NCI-H1105 treated with DMSO at 0.1 percent for 48 hours (cell line): ENCODE measurements around the gene LRRC45.

Experiments used
- DNase-seq: peaks from one replicate; lab custom pipeline; 2025; lab: John Stamatoyannopoulos, UW

LRRC45 gene

DNA sequence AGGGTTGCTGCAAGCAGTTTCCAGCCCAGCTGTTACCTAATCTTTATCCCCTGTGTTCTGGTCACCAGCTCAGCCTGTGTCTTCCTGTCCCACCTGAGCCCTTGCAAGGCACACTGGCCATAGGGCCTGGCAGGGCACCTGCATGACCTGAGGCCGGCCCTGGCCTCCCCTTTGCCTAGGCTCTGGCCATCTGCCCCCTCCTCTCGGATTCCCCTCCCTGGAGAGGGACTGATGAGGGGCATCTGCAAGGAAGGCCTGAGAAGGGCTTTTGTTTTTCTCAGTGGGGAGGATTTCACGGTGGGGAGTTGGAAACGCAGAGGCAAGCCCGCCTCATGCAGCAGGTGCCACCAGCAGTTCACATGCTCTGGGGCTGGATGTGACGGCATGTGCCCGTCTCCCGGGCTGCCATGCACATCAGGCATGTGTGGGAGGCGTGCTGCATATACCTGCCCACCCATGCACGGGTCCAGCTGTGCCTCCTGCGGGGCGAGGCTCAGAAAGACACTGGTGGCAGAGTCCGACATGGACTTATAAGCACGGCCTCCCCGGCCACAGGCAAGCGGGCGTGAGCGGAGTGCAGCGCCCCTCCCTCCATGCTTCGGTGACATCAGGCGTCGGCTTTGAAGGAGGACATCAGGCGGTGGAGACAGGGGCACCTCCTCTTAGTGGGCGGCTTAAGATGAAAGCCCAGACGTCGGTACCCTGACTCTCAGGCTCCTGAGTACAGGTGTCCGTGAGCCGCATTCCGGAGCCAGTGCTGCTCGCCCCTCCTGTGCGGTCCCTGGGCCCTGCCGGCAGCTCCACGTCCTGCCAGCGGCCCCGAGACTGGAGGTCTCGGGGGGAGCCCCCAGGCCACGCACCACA is 29.1 kb upstream of the LRRC45 start:
- DNase-seq = no peak

DNA sequence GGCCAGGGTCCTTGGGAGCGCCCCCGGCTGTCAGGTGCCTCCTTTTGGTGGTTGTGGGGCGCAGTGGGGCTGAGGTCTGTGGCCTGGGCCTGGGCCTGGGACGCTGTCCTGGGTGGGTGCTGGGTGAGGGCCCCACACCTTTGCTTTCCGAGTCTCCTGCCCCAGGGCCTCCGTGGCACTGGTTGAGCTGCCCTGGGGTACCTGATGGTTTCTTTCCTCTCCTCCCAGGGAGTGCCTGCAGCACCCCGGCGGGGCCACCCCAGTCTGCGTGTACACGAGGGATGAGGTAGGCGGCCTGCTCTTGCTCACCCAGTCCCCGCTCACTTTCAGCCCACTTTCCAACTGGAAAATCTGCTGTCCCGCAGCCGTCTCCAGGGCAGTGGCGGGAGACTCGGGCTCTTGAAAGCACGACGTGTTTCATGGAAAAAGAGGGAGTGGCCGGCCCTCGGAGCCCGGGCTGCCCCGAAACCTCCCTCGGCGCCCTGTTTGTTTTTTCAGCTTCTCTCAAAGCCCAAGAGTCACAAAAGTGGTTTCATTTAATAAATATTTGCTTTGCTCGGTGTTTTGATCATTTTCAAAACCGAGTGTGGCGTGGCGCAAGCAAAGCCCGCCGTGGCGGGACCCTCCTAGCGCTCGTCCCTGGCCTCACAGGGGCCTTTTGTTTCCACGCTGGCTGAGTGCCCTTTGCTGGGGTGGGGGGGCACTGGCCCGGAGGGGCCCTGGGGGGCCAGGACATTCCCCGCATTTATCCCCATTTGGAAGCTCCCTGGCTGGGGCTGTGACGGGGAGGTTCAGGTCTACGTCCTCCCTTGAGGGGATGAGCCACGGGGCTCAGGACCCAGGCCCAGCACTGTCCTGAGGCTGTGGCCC is 28.3 kb upstream of the LRRC45 start:
- no peak for DNase-seq

DNA sequence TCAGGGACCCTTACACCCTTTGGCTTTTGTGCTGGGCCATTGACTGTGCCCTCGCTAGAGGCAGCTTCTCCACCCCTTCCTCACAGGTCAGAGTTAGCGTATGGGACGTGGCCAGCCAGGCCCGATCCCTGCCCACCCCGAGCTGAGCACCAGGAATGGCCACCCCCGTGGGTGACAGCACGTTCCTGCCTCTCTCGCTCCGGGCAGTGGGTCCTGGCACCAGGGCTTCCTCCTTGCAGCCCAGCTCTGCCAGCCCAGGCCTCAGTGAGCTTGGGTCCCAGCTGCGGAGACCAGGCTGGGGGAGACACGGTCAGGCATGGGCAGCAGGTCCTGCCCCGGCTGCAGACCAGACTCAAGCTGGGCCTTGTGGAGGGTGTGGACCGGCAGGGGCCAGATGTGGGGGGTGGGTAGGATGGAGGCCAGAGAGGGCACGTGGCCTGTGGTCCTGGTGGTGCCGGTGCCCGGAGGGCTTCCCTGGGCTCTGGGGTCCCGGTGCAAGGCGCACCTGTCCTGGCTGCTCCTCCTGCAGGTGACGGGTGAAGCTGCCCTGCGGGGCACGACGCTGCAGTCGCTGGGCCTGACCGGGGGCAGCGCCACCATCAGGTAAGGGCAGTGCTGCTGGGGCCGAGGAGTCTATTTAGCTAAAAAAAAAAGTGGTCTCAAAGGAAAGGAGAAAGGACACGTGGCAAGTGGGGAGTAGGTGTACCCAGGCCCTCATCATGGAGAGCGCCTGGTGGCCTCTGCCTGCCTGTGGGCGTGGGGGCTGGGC is 27.5 kb upstream of the LRRC45 start:
- DNase-seq = no peak

DNA sequence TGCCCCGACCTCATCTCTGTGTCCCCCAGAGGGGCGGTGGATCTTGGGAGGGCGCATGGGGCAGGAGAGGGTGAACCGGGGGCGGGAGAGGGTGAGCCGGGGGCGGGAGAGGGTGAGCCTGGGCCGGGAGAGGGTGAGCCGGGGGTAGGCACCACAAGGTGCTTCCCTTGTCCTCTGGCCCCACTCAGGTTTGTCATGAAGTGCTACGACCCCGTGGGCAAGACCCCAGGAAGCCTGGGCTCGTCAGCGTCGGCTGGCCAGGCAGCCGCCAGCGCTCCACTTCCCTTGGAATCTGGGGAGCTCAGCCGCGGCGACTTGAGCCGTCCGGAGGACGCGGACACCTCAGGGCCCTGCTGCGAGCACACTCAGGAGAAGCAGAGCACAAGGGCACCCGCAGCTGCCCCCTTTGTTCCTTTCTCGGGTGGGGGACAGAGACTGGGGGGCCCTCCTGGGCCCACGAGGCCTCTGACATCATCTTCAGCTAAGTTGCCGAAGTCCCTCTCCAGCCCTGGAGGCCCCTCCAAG is 26.8 kb upstream of the LRRC45 start:
- no peak for DNase-seq

DNA sequence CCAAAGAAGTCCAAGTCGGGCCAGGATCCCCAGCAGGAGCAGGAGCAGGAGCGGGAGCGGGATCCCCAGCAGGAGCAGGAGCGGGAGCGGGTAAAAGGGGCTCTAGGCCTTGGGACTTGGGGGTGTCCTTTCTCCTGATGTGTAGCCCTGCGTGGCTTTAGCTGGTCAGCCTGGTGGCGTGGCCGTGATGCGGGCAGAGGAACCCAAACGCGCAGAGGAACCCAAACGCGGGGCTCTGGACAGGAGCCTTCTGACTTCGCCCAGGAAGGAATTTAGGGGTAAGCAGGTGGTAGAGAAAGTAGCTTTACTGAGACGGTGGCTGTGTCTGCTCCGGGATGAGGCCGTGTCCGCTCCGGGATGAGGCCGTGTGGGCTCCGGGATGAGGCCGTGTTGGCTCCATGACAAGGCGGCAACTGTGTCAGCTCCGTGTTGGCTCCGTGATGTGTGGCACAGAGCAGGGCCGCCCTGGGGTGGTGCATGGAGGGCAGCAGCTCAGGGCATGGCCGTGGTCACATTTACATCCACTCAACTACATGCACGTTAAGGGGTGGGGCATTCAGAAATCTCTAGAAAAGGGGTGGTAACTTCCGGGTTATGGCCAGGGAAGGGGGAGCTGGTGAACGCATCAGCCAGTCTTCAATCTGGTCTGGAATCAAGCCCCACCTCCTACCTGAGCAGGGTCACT is 26.2 kb upstream of the LRRC45 start:
- no peak for DNase-seq

DNA sequence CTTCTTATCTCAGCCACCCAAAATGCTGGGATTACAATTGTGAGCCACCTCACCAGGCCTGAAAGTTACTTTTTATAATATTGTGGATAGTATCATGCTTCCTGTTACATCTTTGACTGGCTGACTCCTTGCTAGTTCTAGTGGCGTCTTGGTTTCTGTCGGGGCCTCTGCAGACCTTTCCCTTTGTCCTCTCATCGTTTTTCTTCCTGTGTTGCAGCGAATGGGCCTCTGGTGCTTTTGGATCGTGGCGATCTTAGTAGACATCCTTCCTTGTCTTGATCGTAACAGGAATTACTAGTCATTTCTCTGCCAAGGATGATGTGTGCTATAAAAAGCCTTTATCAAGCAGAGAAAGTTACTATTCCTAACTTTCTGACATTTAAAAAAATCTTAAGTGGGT is 24.9 kb upstream of the LRRC45 start:
- no peak for DNase-seq

DNA sequence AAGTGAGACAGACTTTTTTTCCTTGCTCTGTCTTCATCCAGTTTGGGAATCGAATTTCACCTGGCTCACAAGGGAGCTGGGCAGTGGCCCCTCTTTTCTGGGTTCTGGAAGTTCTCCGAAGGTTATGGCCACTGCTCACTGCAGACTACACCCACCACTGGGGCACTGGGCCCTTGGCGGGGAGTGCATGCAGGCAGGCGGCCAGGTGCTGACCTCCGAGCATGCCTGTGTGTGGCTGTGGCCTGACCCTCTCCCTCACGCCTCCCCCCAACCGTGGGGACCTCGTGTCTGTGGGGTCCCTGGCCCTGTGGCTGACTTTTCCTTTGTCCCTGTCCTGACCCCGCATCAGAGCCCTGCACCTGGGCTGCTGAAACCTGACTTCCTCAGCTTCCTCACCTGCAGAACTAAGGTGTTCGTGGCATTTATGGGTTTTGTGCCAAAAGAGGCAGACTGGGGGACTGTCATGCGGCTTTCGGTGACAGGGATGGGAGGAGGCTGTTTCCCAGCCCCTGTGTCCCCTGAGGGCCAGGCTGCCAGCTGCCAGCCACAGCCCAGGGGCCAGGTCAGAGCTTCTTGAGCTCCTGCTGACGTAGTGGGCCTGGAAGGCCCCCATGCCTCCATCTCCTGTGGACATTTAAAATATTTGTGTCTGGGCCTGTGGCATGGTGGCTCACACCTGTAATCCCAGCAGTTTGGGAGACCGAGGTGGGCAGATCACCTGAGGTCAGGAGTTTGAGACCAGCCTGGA is 24.2 kb upstream of the LRRC45 start:
- no peak for DNase-seq

DNA sequence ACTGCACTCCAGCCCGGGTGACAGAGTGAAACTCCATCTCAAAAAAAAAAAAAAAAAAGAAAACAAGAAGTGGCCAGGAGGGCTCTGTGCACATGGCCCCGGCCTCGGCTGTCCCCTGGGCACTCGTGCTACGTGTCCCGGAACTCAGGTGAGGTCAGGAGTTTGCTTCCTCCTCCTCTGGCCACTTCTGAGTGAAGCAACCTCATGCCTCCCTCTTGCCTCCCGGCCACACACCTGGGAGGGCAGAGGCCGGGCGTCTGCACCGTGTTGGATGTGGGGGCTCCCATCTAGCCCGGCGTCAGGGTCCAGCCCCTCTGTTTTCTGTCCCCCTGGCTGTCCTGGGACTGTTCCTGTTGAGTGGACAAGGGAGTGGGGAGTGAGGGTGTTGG is 23.5 kb upstream of the LRRC45 start:
- no peak for DNase-seq

DNA sequence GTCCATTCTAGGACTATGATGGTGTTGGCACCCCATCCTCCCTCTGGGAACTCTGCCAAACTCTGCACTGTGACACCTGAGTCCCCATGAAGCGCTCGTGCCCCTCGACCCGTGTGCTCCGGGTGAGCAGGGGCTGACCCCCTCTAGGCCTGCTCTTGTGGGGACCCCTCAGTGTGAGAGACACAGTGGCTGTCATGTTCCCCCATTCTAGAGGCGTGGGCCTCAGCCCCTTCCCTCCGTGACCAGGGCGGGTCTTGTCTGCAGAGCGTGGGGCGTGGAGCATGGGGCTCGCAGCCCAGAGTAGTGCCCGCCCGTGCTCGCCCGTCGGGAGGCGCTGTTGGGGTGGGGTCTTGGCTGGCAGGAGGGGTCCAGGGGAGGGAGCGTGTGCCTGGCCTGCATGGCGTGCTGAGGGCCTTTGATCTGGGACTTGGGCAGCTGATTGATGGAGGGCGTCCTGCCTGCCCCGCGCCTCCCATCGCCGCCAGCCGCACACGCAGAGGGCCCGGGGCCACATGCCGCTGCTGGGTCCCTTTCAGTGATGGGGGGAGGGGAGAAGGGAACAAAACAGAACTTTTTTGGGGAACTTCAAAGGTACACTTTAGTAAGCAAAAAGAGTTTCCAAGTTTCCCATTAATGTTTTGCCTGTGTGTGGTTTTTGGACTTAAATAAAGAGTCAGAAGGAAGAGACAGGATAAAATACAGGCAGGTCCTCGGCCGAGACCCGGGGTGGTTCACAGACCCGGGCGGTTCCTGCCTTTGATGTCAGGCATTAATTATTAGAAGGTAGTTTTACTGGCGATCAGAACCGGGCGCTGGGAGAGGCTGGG is 22.9 kb upstream of the LRRC45 start:
- DNase-seq = no peak

DNA sequence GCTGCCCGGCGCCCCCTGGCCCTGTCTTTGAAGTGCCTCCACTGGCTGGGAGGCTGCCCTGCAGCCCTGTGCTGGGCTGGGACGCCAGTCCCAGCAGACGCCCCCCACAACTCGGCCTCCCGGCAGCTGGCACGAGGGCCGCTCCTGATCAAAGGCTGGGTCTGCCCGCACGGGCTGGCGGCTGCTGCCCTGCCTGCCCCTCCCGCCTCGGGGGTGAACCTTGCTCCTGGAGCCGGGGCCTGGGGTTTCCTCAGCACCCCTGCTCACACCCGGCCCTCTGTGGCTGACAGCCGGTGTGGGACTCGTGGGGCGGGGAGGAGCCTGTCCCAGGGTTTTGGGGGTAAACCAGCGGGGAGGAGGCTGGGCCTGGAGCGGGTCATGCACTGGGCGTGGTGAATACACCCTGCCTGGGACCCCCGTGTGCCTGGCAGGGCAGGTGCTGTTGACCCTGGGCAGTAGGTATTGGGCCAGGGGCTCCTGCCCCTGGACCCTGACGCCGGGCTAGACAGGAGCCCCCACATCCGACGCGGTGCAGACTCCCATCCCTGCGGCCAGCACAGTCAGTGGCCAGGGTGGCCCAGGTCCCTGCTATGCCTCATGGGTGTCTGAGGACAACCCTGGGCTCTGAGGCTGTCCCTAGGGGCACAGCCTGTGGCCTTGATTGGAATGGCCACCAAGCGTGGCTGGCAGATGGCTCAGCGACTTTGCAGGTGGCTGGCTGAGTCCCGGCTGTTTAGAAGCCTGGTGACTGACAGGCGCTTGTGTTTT is 22.1 kb upstream of the LRRC45 start:
- no peak for DNase-seq

DNA sequence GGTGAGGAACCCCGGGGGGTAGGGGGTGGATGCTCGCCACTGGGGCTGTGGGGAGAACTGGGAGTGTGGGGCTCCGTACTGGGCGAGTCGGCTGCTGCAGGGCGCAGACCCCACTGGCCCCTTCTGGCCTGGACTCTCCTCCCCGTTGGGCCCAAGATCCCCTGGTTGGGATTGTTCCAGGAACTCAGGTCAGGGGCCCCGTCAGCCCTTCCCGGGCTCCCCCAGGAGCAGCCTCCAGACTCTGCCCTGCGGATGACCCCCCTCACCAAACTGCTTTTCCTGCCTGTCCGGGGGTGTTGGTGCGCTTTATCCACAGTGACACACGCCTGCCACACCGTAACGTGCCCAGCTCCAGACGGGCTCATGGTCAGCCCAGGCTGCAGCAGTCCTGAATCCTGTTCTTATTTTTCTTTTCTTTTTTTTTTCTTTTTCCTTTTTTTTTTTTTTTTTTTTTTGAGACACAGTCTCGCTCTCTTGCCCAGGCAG is 21.5 kb upstream of the LRRC45 start:
- DNase-seq = no peak

DNA sequence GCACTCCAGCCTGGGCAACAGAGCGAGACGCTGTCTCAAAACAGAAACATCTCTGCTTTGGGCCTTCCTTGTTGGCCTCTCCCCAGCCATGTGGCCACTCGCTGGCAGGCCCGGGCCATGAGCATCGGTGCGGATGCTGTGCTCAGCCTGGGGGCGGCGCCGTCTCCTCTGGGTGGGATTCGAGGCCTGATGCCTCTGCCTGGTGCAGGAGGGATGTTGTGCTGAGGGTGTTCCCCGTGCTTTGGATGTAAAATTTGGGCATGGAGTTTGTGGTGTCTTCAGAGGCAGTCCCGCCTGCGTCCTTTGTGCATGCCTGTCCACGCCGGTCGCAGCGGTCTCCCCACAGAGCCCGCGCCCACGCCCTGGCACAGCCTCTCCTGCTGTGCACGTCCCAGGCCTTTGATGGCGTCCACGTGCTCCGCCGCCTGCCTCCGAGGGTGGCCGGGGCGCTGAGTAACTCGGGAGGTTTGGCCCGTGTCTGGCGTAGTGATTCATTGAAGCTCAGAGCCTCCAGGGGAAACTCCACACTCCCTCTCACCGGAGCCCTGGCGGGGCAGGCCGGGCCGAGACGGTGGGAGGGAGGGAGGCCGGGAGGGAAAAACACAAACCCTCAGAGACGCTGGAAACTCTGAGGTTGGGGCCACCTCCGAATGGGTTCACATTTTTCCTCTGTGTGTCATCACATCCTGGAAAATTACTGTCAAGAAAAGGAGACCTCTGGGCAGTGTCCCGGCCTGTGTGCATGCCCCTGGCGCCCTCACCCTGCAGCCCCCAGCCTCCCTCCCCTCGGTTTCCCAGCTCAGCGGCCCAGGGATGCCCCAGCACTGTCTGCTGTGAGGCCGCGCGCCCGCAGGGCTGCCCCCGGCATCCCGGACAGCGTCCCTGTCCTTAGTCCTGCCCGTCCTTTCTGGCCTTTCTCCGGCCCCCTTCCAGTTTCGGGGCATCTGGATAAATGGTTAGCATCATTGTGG is 19.4 kb upstream of the LRRC45 start:
- no peak for DNase-seq

DNA sequence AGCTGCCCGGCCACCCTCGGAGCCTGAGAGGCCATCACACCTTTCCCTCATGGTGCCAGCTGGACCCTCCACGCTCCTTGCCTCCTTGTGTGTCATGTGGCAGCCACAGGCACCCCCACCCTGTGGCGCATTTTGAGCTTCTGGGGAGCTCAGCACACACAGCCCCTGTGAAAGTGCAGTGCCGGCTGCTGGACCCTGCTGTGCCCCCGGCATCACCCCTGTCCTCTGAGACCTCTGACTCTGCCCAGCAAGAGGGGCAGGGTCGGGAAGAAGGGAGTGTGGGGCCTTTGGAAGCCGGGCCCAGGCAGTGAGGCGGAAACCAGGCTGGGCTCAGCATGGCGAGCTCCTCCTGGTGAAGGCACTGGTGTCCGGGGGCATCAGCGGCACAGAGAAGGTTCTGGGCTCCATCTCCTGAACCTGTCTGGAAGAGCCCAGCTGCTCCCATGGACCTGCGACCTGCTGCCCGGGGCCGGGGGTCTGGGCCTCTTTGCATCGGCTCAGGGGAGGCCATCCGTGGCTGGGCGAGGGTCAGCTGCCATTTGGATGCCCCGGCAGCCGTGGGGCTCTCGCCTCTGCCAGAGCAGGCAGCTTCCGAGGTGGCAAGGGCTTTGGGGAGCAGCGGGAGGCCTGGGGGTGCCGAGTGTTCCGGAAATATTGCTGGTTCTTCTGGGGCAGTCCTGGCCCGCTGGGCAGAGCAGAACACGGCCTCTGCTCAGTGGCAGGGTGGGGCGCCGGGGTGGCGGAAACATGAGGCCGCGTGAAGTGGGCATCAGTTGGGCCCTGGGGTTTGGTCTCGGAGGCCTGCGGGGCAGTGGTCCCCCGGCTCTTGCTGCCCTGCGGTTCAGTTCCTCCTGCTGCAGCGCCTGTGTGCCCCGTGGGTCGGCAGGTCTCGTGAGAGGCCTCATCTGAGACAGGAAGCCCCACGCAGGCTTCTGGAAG is 18.3 kb upstream of the LRRC45 start:
- no peak for DNase-seq

DNA sequence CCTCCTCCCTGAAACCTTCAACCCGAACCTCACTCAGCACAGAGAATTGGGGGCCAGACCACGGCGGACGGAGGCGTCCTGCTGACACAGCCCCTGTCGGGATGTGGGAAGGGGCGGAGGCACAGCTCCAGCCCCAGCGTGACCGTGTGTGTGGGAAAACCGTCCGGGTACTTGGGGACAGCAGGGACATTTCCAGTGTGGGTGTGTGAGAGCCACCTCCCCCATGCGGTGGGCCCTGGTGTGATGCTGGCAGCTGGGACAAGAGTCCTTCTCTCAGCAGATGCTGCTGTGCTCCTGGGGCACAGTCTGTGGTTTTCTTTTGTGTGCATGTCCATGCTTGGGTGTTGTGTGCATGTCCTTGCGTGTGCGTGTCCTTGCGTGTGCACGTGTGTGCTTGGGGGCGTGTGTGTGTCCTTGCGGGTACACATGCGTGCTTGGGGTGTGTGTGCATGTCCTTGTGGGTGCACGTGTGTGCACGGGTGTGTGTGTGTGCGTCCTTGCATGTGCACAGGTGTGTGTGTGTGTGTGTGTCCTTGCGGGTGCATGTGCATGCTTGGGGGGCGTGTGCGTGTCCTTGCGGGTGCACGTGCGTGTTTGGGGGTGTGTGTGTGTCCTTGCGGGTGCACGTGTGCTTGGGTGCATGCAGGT is 17.3 kb upstream of the LRRC45 start:
- no peak for DNase-seq

DNA sequence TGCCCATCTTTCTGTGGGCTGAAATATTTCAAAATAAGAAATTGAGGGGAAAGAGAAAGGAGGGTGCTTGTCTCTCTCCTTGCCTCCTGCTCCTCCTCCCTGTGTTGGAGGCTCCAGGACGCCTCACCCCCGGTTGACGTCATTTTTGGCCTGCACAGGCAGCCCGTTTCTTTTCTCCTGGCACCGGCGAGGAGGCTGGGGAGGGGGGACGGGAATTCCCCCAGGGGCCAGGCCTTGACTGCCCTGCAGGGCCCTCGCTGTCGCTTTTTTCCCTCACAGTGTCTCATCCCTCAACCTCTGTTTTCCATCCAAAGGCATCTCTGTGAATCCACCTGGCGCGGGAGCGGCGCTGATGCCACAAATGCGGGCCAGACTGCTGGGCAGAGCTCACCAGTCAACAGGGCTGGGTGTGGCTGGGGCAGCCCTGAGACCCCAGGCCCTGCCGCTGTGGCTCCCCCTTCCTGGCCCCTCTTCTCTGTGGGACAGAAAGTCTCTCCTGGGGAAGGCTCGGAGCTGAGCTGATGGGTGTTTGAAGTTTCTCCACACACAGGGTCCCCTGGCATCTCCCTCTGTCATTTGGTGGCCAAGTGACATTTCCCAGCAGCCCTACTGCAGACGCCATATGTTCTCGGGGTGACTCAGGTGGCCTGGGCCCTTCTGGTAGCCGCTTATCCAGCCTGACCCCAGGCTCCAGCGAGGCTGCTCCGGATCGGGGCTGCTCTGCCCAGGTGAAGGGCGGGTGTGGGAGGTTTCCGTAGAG is 16.5 kb upstream of the LRRC45 start:
- no peak for DNase-seq

DNA sequence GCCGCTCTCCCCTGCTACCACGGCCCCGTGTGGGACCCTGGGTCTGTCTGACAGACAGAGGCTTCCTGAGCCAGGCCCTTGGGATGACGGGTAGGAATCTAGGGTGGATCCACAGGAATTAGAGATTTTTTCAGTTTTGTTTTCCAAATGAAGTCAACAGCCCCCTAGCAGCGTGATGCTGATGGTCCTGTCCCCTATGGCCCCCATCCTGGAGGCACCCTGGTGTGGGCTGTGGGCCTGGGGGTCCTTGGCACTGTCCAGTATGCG is 15.9 kb upstream of the LRRC45 start:
- DNase-seq = no peak
